HG02763 (cell line): ENCODE data around the gene NDUFAF4.

Experiments used
- ATAC-seq: cut with Tn5 transposase; IDR thresholded peaks from one replicate; pipeline ENCODE4 v1.9.1; 2021; ENCODE audit warnings: mild to moderate bottlenecking, moderate library complexity; ENCODE audit not compliant: unreplicated experiment

NDUFAF4 gene

DNA sequence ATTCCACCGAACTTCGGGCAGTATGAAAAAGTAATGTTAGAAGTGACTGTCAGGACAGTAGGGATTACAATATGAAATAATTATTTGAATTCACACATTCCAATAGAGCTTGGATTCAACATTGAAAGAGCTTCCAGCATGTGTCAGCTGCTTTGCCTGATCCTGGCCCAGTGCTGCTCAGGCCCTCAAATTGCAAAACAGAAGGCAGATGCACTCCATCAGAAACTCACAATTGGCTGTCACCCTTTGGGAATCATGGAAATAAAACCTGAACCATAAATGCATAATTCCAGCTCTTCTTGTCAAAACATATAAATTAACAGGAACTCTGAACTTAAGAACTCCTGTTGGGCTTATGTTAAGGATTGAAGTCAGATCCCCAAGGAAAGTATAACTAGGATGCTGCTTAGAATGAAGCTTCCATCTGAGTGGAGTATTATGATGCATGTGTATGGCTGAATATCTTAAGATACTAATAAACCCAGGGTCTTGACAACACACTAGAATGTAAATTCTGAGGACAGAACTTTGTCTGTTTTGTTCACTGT is 1.8 kb upstream of the NDUFAF4 start:
- no peak for ATAC-seq

DNA sequence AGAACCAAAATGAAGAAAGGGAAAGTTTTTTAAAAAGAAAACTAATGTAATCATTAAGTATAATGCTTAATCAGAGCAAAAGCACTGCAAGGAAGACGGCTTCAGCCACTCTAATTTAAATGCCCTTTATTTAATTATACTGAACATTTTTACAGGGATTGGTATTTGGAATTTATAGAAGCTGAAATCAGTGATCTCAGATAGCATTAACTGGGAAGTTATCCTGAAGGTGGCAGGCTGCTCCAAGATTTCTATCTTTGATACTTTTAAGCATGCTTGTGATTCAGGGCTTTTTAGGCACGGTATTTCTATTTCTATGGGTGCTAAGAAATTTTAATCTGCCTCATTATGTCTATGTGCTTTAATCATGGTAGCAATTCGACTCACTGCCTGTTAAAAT is 1.3 kb upstream of the NDUFAF4 start:
- no peak for ATAC-seq

DNA sequence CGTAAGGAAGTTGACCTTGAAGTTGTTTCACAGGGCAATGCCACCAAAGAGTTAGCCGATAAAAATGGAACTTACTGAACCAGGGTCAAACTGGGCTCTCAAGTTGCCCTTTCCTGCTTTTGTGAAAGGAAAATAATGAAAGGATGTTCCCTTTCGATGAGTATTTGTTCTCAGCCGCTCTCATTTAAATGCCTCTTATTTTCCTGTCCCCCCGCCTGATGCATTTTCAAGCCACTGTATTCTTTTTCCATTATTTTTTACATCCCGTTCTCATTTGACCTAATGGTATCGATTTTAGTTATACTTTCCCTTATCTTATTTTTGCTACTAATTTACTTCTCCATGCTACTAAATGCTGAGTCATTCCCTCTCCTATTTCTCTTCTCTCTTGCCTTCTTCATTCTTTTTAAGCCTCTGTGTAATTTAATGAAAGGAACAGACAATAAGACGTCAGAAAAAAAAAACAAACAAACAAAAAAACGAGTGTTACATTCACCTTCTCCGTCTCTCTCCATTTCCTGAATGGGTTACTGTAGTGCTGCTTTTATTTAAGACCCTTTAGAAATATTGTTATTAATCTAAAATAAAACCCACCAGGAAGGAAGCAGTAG is 655 bp upstream of the NDUFAF4 start:
- no peak for ATAC-seq

DNA sequence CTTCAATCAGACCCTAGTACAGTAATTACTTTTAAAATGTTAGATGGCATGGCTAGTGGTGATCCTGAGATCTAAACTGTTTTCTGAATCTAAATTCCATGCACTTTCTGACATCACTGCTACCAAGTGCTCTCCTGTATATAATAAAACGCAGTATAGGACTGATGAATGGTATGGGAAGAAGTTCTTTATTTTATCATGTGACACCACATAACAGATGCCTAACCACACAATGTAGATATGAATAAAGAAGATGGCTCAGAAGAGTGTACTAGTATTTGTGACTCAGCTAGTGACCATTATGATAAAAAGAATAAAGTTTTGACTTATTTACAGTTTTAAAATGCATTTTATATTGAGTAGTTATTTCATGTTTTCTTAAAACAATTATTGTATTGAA is 8.5 kb downstream of the NDUFAF4 start:
- ATAC-seq, result no peak

DNA sequence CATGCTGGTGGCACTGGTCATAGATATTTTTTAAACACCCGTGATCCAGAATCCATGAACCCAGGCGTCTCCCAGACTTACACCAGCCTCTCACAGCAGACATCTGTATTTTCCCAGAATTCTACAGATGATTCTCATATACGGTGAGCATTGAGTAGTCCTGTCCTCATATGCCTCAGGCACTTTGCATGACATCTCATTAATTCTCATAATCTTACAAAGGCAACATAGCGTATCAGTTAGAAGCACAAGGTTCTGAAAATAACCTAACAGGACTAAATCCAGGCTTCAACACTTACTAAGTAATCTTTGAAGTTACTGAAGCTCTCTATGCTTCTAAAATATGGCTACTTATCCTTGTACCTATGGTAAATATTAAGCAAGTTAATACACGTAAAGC is 8.9 kb downstream of the NDUFAF4 start:
- ATAC-seq, result no peak

DNA sequence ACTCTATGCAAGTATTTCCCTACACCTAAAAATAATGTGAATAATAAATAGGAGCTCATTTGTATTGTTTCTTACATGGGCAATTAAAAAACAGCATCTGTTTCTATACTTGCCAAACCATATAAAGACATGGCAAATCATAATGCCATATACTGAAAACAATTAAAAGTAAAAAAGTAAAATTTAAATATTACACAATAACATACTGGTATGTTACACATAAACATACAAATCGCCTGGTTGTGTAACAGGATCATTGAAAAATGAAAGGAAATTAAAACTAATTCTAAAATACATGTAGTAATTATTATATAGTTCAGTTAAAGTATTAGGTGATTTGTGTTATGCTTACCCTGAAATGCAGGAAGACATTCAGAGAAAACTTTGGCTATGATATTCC is 11.2 kb downstream of the NDUFAF4 start:
- no peak for ATAC-seq

DNA sequence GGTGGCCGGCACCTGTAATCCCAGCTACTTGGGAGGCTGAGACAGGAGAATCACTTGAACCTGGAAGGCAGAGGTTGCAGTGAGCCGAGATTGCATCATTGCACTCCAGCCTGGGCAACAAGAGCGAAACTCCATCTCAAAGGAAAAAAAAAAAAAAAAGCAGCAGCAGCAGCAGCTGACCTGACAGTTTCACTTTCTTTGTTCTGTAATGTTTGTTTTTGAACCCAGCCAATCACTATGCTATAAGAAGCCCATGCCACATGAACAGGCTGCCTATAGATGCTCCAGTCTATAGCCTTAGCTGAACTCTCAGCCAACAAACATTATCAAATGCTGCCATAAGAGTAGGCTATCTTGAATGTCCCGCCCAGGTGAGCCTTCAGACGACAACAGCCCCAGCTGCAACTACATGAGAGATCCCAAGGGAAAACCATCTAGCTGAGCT is 12.5 kb downstream of the NDUFAF4 start:
- ATAC-seq, result peak; percentile 80

DNA sequence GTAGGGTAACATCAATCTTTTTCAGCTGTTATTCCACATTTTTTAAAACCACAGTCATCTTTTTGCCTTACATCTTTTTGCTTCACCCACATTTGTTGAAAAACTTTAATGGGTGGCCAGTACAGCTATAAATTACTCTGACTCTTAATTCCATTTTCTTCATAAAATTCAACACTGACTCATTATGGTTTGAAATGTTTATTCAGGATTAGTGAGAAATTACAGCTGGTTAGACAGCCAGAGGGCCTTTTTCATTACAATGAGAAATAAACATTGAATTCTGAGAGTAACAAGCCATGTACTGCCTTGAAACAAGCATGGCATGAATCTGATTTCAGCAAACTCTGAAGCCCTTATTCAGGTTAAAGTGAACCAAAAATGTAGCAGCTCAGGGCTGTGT is 19.5 kb downstream of the NDUFAF4 start:
- ATAC-seq, result no peak

DNA sequence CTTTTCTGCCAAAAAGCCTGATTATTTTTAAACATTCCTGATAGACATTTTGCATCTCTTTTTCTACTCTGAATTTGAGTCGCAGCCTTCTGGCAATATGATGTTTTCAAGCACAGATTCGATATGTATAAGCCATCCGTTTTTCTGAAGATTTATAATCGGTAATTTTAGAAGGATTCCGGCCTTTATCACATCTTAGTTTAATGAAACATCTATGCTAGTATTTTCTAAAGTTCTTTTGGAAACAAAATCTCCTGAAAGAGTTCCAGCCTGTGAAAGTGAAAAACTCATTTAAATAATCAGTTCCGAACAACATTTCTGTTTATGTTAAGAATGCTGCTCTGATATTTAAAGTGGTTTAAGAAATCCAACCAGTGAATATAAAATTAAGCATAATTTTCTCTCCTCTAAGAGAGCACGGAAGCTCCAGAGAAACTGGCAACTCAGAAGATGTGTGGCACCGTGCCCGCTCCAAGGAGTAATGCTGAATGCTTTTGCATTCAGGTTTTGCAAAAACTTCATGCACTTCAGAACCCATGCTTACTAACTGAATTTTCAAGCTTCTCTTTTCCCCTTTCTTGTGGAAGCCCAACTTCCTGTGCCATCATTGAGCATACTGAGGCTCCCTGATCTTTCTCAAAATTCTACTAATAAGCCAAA is 20.7 kb downstream of the NDUFAF4 start:
- no peak for ATAC-seq

DNA sequence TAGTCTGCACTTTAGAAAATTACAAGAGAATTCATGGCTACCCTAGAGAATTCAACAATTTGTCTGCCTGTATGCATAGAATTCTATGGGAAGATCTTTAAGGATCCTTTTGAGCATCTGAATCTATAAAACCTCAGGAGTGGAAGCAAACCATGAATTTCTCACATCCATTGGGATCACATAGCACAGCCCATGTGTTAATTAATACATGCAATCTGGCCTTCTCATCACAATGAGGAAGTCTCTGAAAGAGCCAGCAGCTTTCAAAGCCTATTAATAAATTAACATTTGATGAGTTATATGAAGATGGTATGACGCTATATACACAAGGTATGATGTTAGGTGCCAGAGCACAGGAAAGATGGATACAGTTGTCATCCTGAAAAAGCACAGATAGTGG is 24.7 kb downstream of the NDUFAF4 start:
- no peak for ATAC-seq

DNA sequence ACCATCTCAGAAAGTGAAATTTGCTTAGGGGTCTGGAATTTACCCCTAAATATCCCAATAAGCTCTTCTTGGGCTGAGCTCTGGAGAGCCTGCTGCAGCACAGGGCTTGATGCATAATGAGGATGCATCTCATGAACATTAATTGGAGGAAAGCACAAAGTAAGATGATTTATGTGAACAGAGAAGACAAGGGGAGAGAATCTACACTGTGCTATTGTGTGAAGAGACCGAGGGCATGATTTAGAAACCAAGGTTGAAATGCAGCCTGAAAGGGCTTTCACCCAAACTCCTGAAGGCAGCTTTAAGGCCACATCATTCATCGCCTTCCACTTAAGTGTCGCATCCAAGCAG is 32.7 kb downstream of the NDUFAF4 start:
- no peak for ATAC-seq

DNA sequence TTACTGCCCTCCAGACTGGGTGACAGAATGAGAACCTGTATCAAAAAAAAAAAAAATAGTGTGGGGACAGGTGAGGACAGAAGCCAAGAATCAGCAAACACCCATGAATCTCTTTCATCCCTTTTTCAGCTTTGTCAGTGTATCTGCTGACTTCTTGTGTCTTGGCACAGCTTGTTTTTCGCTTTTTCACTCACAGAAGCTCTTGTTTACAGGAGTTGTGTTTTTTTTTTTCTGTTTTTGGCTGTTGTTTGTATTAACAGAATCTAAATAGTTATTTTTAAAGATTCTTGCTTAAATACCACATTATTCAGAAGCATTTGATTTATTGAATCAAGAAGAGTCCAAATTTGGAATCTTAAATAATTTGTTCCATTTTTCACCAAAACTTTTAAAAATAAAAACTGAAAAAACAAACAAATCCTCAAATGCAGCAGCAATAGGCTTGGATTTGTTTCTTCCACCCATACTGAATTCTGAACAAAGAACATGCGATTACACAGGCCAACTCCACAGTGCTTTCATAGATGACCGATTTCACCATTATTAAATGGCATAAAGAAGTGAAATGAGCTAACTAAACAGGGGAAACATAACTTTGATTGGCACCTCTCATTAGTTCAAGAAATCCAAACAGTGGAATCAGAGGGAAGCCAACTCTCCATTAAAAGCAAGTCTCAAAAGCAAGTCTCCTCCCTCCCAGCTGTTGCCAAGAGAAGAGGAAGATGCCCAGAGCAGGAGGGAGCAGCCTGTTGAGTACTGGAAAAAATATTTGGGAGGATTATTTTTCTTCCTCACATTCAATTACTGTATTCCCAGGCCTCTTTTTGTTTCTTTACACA is 33.3 kb downstream of the NDUFAF4 start:
- ATAC-seq, result no peak

DNA sequence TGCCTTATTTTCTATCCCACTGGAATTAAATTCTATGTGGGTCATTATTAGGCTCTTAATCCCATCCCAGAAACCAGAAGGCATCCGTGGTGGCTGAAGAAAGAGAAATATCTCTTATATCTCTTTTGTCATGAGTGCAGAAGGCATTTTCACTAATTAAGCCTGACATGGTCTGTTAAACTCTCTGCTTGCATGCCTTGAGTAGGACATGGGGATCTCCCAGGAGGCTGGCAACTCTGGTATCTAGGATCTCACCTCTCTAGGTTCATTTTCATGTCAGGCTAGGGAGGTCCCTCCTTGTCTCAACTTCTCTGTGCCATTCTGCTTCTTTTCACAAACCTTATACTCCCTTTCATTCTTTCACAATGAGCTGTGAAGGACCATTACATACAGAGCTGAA is 35.1 kb downstream of the NDUFAF4 start:
- no peak for ATAC-seq

DNA sequence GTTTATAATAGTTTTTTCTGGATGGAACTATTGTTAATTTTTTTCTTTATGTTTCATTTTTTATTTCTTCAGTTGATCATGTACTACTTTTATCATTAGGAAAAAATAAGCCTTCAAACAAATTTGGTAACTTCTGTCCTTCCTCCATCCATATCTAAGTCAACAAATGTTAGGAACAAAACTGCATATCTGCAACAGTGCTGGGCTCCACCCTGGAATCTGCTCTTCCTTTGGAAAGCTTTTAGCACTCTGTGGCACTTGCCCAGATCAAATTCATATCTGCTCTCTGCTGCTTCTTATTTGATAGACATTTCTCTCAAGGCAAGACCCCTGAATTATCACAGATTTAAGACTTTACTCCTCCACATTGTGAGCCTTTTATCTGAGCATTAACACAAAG is 36.1 kb downstream of the NDUFAF4 start:
- no peak for ATAC-seq

DNA sequence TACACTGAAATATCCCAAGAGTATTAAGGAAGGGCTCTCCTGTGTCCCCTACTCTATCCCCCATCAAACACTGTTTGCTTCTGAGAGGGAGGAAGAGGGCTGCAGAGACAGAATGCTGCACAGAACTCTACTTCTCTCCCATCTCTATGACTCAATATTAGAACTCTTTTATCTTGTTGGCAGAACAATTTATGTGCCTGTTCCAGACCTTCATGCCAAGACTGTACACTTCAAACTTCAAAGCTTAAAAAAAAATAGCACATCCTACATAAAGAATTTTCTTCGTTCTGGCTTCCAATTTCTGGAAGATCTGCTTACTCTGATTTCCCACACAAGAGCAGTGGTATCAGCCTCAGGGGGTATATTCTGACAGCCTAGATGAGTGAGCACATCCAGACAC is 40.8 kb downstream of the NDUFAF4 start:
- no peak for ATAC-seq

DNA sequence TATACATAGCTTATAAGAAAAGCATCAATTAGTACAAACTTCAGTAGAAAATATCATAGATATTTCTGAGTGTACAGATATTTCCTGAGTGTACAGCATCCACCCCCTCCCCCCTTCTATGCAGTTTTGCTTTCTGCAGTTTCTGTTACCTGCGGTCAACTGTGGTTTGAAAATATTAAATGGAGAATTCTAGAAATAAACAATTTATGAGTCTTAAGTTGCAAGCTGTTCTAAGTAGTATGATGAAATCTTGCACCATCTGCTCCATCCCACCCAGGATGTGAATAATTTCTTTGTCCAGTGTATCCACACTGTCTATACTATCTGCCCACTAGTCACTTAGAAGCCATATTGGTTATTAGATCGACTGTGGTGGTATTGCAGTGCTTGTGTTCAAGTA is 44.6 kb downstream of the NDUFAF4 start:
- ATAC-seq, result no peak

DNA sequence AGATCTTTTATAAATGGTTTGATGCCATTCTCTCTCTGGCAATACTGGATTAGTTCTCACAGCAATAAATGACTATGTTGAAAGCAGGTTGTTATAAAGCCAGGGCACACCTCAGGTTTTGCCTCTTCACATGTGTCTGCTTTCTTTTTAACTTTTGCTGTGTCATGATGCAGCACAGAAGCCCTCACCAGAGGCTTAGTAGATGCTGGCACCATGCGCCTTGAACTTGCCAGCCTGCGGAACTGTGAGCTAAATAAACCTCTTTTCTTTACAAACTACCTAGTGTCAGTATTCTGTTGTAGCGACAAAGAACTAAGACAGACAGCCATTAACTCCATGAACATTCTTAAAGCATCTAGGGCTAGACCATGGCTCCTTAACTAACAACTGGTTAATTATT is 45.1 kb downstream of the NDUFAF4 start:
- ATAC-seq, result no peak

DNA sequence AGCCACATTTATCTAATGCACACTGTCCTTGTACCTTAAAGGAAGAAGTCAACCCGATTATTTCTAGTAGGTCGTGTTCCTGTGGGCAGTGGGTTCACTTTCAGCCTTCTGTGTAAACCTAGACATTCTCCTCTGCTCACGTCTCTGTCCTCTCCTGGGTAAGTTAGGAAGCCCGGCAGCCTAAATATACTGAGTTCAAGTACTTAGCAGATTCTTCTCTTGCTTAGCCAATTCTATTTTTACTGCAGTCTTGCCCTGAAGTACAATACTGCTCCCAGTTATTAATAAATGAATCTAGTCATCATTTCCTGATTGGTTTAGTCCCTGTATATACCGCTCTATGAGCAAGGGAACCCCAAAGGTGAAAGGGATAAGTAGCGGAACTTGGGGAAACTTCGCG is 45.8 kb downstream of the NDUFAF4 start:
- no peak for ATAC-seq

DNA sequence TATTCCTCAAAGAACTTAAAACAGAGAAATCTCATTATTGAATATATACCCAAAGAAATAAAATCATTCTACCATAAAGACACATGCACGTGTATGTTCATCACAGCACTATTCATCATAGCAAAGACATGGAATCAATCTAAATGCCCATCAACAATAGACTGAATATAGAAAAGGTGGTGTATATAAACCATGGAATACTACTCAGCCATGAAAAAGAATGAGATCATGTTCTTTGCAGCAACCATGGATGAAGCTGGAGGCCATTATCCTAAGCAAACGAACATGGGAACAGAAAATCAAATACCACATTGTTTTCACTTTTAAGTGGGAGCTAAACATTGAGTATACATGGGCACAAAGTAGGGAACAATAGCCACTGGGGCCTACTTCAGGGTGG is 48.1 kb downstream of the NDUFAF4 start:
- no peak for ATAC-seq

DNA sequence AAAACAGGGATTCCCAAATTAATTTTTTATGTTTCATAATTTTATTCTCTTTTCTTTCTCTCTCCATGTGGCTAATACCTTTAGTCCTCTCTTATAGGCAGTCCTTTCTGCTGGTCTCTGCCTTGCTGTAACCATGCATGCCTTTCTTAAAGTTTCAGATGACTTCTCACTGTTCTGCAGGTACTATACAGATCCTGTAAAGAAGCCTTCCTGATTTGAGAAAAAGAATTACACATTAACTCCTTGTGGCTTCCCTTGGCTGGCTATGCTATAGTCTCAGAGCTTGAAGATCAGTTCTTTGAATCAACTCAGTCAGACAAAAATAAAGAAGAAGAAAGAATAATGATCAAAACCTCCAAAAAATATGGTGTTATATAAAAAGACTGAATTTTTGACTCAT is 53.2 kb downstream of the NDUFAF4 start:
- no peak for ATAC-seq

DNA sequence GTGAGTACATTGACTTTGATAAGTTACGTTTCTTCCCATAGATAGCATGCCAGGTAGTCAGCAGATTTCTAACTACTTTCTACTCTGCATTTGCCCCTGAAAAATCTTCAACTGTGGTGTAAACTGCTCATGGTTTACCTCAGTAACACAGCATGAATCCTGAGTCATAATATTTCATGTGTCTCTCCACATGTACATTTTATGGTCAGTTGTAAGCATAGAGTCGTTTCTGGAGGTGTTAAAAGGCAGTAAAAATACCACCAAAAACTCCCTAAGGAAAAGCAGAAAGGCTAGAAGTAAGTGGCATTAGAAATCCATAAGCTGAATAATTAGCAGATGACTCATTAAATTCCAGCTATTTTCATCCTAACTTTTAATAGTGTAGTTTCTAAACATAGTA is 56.3 kb downstream of the NDUFAF4 start:
- no peak for ATAC-seq
